Type B pancreatic cell (in vitro differentiated cells): ENCODE measurements around the gene PSME4. TPM values are rescaled to one million over a fixed set of nuclear protein-coding genes. Genes with fewer than 3 reads are reported as not detected.
"Not testable (repeated sequence)": the region's sequence is repeated elsewhere in the genome, so short reads cannot be mapped to it uniquely, and the experiment has no call there.

ENCODE experiments used
- DNase-seq: peaks from one replicate; pipeline ENCODE4 v3.0.0; 2021; ENCODE audit warnings: mixed read lengths; ENCODE audit not compliant: unreplicated experiment; ENCODE audit errors: extremely low spot score
- H3K27ac Mint-ChIP-seq: 2 replicates; pipeline ENCODE4 v1.8.0; 2021; ENCODE audit warnings: mild to moderate bottlenecking, mixed read lengths
- H3K27me3 Mint-ChIP-seq: 2 replicates; pipeline ENCODE4 v1.8.0; 2021; ENCODE audit warnings: mixed read lengths
- H3K36me3 Mint-ChIP-seq: 2 replicates; pipeline ENCODE4 v1.8.0; 2021; ENCODE audit warnings: mixed read lengths
- H3K4me1 Mint-ChIP-seq: one replicate; pipeline ENCODE4 v1.8.0; 2021; ENCODE audit warnings: mixed read lengths; ENCODE audit not compliant: unreplicated experiment
- H3K4me3 Mint-ChIP-seq: 2 replicates; pipeline ENCODE4 v1.8.0; 2021; ENCODE audit warnings: mild to moderate bottlenecking, mixed read lengths
- H3K9me3 Mint-ChIP-seq: 2 replicates; pipeline ENCODE4 v1.8.0; 2021; ENCODE audit warnings: mixed read lengths
- total RNA-seq: library from RNA; stranded (reverse); gene quantifications from 2 replicates; pipeline ENCODE4 v1.2.1, GENCODE V29; 2021; ENCODE audit warnings: low replicate concordance
- TF ChIP-seq, protein P1 (sequence below): fragments of 200-600 bp; sonication (generic); conservative IDR thresholded peaks from 2 replicates; pipeline ENCODE4 v1.5.0; 2021; ENCODE audit warnings: antibody characterized with exemption, mild to moderate bottlenecking

The PSME4 gene
- total RNA-seq, 1 donor from 2014 or later: 65.6 TPM

DNA sequence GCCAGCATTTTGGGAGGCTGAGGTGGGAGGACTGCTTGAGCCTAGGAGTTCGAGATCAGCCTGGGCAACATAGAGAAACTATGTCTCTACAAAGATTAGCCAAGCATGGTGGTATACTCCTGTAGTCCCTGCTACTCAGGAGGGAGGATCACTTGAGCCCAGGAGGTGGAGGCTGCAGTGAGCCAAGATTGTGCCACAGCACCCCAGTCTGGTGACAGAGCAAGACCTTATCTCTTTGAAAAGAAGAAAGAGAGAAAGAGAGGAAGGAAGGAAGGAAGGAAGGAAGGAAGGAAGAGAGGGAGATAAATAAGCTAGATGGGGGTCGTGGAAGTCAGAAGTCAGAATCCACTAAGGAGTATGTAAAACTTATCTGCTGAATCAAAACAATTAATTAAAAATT, 127.2 kb downstream of the PSME4 start:
- TF ChIP-seq, protein P1, sequence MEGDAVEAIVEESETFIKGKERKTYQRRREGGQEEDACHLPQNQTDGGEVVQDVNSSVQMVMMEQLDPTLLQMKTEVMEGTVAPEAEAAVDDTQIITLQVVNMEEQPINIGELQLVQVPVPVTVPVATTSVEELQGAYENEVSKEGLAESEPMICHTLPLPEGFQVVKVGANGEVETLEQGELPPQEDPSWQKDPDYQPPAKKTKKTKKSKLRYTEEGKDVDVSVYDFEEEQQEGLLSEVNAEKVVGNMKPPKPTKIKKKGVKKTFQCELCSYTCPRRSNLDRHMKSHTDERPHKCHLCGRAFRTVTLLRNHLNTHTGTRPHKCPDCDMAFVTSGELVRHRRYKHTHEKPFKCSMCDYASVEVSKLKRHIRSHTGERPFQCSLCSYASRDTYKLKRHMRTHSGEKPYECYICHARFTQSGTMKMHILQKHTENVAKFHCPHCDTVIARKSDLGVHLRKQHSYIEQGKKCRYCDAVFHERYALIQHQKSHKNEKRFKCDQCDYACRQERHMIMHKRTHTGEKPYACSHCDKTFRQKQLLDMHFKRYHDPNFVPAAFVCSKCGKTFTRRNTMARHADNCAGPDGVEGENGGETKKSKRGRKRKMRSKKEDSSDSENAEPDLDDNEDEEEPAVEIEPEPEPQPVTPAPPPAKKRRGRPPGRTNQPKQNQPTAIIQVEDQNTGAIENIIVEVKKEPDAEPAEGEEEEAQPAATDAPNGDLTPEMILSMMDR: no peak
- no peak overlapping the region for H3K4me3 Mint-ChIP-seq
- H3K27ac Mint-ChIP-seq: no peak overlapping the region
- H3K36me3 Mint-ChIP-seq: peaks cover 6% of the 10 kb centered on the region
- H3K9me3 Mint-ChIP-seq: no peaks in the 10 kb centered on the region
- H3K4me1 Mint-ChIP-seq: no peaks in the 10 kb centered on the region
- DNase-seq: no peak
- no peaks in the 10 kb centered on the region for H3K27me3 Mint-ChIP-seq

DNA sequence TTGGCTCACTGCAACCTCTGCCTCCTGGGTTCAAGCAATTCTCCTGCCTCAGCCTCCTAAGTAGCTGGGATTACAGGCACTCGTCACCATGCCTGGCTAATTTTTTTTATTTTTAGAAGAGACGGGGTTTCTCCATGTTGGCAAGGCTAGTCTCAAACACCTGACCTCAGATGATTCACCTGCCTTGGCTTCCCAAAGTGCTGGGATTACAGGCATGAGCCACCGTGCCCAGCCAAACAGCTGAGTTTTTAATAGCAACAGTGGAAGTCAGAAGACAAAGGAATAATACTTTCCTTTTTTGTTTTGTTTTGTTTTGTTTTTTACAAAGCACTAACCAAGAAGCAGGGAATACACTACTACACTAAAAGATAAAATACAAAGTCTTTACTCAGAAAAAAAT, 127.9 kb downstream of the PSME4 start:
- TF ChIP-seq, protein P1: no peak
- H3K27me3 Mint-ChIP-seq: no peaks in the 10 kb centered on the region
- no peak overlapping the region for H3K27ac Mint-ChIP-seq
- peaks cover 1% of the 10 kb centered on the region for H3K36me3 Mint-ChIP-seq
- H3K4me3 Mint-ChIP-seq: no peak overlapping the region
- H3K4me1 Mint-ChIP-seq: no peaks in the 10 kb centered on the region
- no peaks in the 10 kb centered on the region for H3K9me3 Mint-ChIP-seq
- DNase-seq: no peak

- not testable (repeated sequence) for H3K4me1 Mint-ChIP-seq, DNase-seq, H3K27ac Mint-ChIP-seq, H3K27me3 Mint-ChIP-seq, H3K9me3 Mint-ChIP-seq, H3K36me3 Mint-ChIP-seq, H3K4me3 Mint-ChIP-seq
These were observed 129.1 kb downstream of the PSME4 start for GRCh38 chr2:53841651-53842050.

GRCh38 chr2:53840580-53840979, 130.2 kb downstream of the PSME4 start:
- no peak for DNase-seq
- Mint-ChIP-seq H3K4me1 (no peaks in the 10 kb centered on the region), H3K36me3 (no peaks in the 10 kb centered on the region), H3K27me3 (no peaks in the 10 kb centered on the region), H3K4me3 (no peak overlapping the region), H3K9me3 (no peaks in the 10 kb centered on the region), H3K27ac (no peak overlapping the region)
- TF ChIP-seq, protein P1: no peak

GRCh38 chr2:53829980-53830290, 140.9 kb downstream of the PSME4 start:
- H3K27me3 Mint-ChIP-seq, H3K27ac Mint-ChIP-seq, H3K4me1 Mint-ChIP-seq, H3K9me3 Mint-ChIP-seq, H3K4me3 Mint-ChIP-seq, DNase-seq: not testable (repeated sequence)
- H3K36me3 Mint-ChIP-seq: peaks cover 12% of the 10 kb centered on the region

- Mint-ChIP-seq H3K9me3 (no peaks in the 10 kb centered on the region), H3K36me3 (peaks cover 12% of the 10 kb centered on the region), H3K27ac (no peak overlapping the region), H3K4me3 (no peak overlapping the region), H3K27me3 (no peaks in the 10 kb centered on the region), H3K4me1 (peaks cover 4% of the 10 kb centered on the region)
- TF ChIP-seq, protein P1: no peak
- no peak for DNase-seq
These were observed 141.4 kb downstream of the PSME4 start for GRCh38 chr2:53829273-53829979.

- Mint-ChIP-seq H3K9me3 (no peaks in the 10 kb centered on the region), H3K27ac (no peak overlapping the region)
These were observed 142.5 kb downstream of the PSME4 start for GRCh38 chr2:53828331-53828730.

More at GRCh38 chr2:53828331-53828730, 142.5 kb downstream of the PSME4 start:
- TF ChIP-seq, protein P1: no peak
- Mint-ChIP-seq H3K27me3 (no peaks in the 10 kb centered on the region), H3K4me3 (no peak overlapping the region), H3K36me3 (peaks cover 4% of the 10 kb centered on the region), H3K4me1 (peaks cover 4% of the 10 kb centered on the region)
- no peak for DNase-seq
